ENCODE measurements around the gene CHMP4A.

- TF ChIP-seq CTCF (IDR thresholded peaks at IDR 0.05; ENCODE audit: low read length) (no peak), EZH2 (IDR thresholded peaks at IDR 0.05; ENCODE audit: borderline replicate concordance, low read length) (no peak)
Measured at GRCh38 chr14:24250354-24250753, 37.1 kb upstream of the CHMP4A start.

All from OCI-LY1 (cell line).